Hepatocyte (in vitro differentiated cells): Measurements from ENCODE around the gene CBX4.

Source experiments
- EZH2 ChIP-seq: fragments of 200-600 bp; sonication (generic); IDR thresholded peaks from 2 replicates; pipeline ENCODE4 v1.6.1; 2016; ENCODE audit warnings: antibody characterized with exemption, mild to moderate bottlenecking, borderline replicate concordance
- EZH2phosphoT487 ChIP-seq: fragments of 200-600 bp; sonication (generic); IDR thresholded peaks from one replicate; pipeline ENCODE4 v1.6.1; 2018; ENCODE audit warnings: antibody characterized with exemption, mild to moderate bottlenecking, low read depth, moderate library complexity; ENCODE audit not compliant: unreplicated experiment, severe bottlenecking
- TF ChIP-seq, protein P1 (sequence below): fragments of 200-600 bp; sonication (generic); IDR thresholded peaks from 2 replicates; pipeline ENCODE4 v1.5.1; 2016; ENCODE audit warnings: antibody characterized with exemption, mild to moderate bottlenecking; ENCODE audit not compliant: poor library complexity

DNA sequence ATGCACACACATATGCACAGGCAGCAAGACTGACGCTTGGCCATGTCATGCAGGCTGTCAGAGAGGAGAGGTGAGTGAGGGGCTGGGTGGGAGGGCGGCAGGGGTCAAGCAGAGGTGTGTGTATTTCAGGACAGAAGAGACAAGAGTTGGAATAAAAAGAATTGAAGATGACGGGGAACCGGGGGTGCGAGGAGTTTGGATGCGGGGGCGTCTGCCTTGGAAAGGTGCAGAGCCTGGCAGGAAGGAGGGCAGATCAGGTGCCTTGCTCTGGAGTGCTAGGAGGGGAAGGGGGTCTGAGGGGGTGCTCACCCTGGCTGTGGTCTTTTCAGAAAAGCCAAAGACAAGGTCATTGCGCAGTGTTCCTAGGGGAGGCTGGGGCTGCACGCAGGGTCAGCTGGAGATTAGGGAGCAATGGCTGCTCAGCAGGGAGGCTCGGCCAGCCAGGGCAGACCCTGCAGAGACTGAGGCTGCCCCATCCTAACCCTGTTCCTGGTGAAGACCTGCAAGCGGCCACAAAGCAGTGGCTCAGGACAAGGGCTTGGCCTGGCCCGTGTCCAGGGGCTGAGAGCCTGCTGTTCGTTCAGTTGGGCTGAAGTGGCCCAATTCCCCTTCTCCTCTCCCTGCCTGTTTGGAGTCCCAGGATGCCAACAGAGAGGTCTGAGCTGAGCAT is 23.7 kb upstream of the CBX4 start:
- TF ChIP-seq, protein P1, sequence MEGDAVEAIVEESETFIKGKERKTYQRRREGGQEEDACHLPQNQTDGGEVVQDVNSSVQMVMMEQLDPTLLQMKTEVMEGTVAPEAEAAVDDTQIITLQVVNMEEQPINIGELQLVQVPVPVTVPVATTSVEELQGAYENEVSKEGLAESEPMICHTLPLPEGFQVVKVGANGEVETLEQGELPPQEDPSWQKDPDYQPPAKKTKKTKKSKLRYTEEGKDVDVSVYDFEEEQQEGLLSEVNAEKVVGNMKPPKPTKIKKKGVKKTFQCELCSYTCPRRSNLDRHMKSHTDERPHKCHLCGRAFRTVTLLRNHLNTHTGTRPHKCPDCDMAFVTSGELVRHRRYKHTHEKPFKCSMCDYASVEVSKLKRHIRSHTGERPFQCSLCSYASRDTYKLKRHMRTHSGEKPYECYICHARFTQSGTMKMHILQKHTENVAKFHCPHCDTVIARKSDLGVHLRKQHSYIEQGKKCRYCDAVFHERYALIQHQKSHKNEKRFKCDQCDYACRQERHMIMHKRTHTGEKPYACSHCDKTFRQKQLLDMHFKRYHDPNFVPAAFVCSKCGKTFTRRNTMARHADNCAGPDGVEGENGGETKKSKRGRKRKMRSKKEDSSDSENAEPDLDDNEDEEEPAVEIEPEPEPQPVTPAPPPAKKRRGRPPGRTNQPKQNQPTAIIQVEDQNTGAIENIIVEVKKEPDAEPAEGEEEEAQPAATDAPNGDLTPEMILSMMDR: no peak
- TF ChIP-seq EZH2phosphoT487: no peak
- TF ChIP-seq EZH2: no peak
